Lower leg skin (tissue), 4 donors: ENCODE results near the gene ITPA. TPM values are rescaled to one million over a fixed set of nuclear protein-coding genes. Genes with fewer than 3 reads are reported as not detected.

Experiments
- DNase-seq, 2 donors: peaks; one replicate each; pipeline ENCODE4 v3.0.0-alpha.2; 2019; ENCODE audit warnings: low spot score in 2 of 2
- H3K4me3 ChIP-seq: fragments of 200-600 bp; sonication (generic); 2 replicates; pipeline ENCODE4 v1.5.1; 2017; ENCODE audit warnings: mild to moderate bottlenecking, low read depth; ENCODE audit not compliant: poor library complexity, severe bottlenecking
- POLR2A ChIP-seq, 2 donors: fragments of 450-650 bp; IDR thresholded peaks; one replicate each; pipeline ENCODE4 v1.6.1; 2016 to 2017; ENCODE audit warnings: antibody characterized with exemption in 2 of 2, mild to moderate bottlenecking in 1 of 2, moderate library complexity in 1 of 2
- WGBS, 2 donors: methylation state at CpG; one replicate each; pipeline ENCODE4 v1.1.5; 2018; 5-methylcytosine and 5-hydroxymethylcytosine counted together
- intact Hi-C: fragments of 100-400 bp; cut with DNase I; formaldehyde crosslinking; loops from one replicate; pipeline ENCODE4 v1.15.0; 2023; ENCODE audit warnings: low total_unique reads
- total RNA-seq, 4 donors: library from RNA; depleted of rRNA; stranded (reverse); fragments of >200 nt; gene quantifications; one replicate each; pipeline ENCODE4 v1.1.0, GENCODE V29; 2016
- TF ChIP-seq, protein P1 (sequence below), 3 donors: fragments of 450-650 bp; IDR thresholded peaks; one replicate each; pipeline ENCODE4 v1.5.1; 2016; ENCODE audit warnings: antibody characterized with exemption in 3 of 3, mild to moderate bottlenecking in 3 of 3, moderate library complexity in 2 of 3

ITPA gene
- total RNA-seq, 4 donors from 2014 or later: 39.3 to 55.8 (median 46.8) TPM

DNA sequence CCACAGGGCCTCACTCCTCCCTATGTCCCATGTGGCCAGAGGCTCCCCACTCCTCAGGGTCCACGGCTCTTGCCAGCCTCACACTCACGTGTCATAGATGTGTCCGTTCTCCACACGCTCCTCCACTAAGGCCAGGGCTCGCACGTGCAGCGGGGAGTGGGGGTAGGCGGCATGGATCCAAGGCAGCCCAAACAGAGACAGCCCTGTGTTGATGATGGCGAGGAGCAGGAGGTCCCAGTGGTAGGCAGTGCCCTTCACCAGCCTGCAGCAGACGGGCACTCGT, 19.4 kb downstream of the ITPA start:
- TF ChIP-seq, protein P1, sequence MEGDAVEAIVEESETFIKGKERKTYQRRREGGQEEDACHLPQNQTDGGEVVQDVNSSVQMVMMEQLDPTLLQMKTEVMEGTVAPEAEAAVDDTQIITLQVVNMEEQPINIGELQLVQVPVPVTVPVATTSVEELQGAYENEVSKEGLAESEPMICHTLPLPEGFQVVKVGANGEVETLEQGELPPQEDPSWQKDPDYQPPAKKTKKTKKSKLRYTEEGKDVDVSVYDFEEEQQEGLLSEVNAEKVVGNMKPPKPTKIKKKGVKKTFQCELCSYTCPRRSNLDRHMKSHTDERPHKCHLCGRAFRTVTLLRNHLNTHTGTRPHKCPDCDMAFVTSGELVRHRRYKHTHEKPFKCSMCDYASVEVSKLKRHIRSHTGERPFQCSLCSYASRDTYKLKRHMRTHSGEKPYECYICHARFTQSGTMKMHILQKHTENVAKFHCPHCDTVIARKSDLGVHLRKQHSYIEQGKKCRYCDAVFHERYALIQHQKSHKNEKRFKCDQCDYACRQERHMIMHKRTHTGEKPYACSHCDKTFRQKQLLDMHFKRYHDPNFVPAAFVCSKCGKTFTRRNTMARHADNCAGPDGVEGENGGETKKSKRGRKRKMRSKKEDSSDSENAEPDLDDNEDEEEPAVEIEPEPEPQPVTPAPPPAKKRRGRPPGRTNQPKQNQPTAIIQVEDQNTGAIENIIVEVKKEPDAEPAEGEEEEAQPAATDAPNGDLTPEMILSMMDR (IDR thresholded peaks at IDR 0.05): no peak
- no peak for TF ChIP-seq POLR2A (IDR thresholded peaks at IDR 0.05)
- 90 to 91% methylated on average over 10 to 11 of the region's 11 CpGs for WGBS, 2 donors
- intact Hi-C loops: loop anchor here (10.0 kb wide), 1 partner anchor 86 kb away; no protein-coding TSS in a partner anchor
- no peak overlapping the region for H3K4me3 ChIP-seq
- DNase-seq: no peak

DNA sequence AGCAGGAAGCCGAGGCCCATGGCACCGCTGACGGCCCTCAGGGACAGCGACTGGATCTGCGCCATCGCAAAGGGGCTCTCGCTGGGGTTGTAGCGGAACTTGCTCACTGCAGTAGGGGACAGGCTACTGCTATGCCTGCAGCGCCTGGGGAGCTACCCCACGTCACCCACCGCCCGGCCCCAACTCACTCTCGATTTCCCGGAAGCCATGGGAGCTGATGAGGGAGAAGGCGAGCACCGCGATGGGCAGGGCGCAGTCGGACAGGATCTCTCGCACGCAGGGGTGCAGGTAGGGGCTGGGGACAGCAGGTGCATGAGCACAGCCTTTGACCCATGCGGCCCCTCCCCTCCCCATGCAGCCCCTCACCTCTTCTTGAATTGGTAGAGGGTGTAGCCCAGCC, 19.9 kb downstream of the ITPA start:
- 95% methylated on average over 19 to 21 of the region's 22 CpGs for WGBS, 2 donors
- intact Hi-C loops: loop anchor here (10.0 kb wide), 1 partner anchor 86 kb away; no protein-coding TSS in a partner anchor
- TF ChIP-seq, protein P1 (IDR thresholded peaks at IDR 0.05): no peak
- TF ChIP-seq POLR2A (IDR thresholded peaks at IDR 0.05): no peak
- H3K4me3 ChIP-seq: no peak overlapping the region
- peak in 1 of 2 donors; percentile 84 for DNase-seq

DNA sequence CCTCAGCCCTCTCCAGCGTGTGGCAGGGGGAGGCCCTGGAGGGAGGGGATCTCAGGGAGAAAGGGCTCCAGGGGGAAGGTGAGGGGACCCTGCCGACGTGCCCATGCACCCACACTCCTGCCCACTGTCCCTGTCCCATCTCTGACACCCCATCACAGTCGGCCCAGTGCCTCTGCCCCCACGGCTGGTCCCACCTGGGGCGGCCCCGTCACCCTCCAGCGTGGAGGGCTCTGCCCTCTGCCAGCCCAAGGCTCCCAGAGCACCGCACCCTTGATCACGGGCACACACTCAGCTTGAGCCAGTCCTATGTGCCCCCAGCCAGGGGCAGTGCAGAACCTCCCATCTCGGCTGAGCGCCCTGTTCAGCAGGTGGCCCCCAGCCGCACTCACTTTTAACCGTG, 20.5 kb downstream of the ITPA start:
- no peak for TF ChIP-seq POLR2A (IDR thresholded peaks at IDR 0.05)
- DNase-seq: no peak
- intact Hi-C loops: loop anchor here (10.0 kb wide), 1 partner anchor 85 kb away; no protein-coding TSS in a partner anchor
- no peak overlapping the region for H3K4me3 ChIP-seq
- 90 to 93% methylated on average over 11 to 14 of the region's 14 CpGs for WGBS, 2 donors

DNA sequence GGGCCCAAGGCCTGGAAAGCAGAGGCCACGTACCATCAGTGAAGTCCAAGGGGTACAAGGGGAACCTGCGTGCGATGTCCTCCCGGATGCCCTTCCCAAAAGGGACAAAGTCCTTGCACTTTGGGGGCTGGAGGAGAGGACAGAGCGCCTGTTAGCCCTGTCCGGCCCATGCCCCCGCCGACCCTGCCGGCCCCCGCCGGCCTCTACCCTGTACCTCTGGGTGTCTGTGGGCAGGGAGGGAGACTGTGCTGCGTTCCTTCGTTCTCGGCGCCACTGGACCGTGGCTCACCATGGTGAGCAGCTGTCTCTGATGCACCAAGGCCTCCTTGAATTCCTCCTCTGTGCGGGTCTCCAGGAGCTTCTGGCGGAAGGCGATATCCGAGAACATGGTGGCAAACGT, 21.8 kb downstream of the ITPA start:
- H3K4me3 ChIP-seq: no peak overlapping the region
- intact Hi-C loops: no loop called here
- WGBS, 2 donors: 94 to 97% methylated on average over 21 of the region's 21 CpGs
- no peak for DNase-seq
- TF ChIP-seq, protein P1 (IDR thresholded peaks at IDR 0.05): no peak
- TF ChIP-seq POLR2A (IDR thresholded peaks at IDR 0.05): no peak

DNA sequence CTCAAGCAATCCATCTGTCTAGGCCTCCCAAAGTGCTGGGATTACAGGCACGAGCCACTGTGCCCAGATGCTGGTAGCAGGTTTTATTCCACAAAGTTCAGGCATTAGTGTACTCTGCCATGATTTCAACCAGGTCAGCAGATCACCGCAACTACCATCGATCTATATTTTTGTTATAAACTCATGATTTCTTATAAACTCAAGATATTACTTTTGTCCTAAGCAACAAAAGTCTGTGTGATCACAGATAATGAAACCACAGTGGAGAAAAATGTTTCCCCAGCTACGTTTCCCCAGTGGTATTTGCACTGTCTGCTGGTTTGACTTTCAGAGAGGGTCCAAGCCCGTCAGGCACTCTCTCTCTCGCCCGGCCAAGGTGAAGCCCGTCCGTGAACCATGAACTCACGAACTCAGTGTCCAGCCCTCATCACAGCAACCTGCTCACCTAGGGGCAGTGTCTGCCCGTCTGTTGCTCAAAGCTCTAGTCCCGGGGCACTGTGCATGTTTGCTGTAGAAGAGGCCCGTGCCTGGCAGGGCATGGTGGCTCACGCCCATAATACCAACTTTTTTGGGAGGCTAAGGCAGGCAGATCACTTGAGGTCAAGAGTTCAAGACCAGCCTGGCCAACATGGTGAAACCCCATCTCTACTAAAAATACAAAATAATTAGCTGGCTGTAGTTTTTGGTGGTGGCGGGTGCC, 22.7 kb downstream of the ITPA start:
- 95% methylated on average over 14 to 15 of the region's 15 CpGs for WGBS, 2 donors
- no peak for DNase-seq
- intact Hi-C loops: no loop called here
- TF ChIP-seq, protein P1 (IDR thresholded peaks at IDR 0.05): peak in 1 of 3 donors; percentile 74
- TF ChIP-seq POLR2A (IDR thresholded peaks at IDR 0.05): no peak
- H3K4me3 ChIP-seq: no peak overlapping the region

DNA sequence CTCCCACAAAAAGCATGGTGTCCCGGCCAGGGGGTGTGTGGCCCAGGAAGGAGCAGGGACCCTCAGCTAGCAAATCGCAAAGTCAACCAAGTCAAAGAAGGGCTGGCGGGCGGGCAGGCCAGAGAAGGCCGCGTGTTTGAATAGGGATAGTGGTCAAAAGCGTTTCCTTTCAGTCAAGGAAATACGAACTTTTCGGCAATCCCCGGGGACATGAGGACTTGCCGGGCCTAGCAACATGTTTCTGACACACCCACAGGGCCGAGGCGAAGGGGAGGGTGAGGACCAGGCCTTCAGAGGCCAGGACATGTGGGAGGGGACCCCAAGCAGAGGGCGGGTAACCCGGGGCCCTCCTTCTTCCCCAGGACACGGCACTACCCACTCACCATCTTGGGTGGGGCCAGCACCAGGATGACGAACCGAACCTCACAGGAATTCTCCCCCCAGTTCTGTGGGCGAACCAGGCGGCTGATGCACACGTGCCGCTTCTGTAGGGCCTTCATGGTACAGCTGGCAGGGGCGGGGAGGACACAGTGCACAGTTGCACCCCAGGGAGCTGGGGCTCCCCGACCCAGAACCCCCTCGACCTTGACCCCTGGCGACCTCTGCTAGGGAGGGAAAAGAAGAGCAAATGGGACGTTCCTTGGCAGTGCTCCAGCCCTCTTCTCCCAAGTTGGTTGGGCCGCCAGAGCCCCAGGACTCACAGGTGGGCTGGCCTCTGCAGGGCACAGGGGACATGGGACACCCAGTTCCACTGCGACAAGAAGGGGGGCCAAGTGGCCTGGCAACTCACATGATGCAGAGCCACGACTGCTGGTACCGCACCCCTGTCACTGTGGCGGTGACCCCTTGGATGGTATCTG, 24.1 kb downstream of the ITPA start:
- intact Hi-C loops: no loop called here
- H3K4me3 ChIP-seq: no peak overlapping the region
- TF ChIP-seq, protein P1 (IDR thresholded peaks at IDR 0.05): no peak
- no peak for TF ChIP-seq POLR2A (IDR thresholded peaks at IDR 0.05)
- WGBS, 2 donors: 84 to 86% methylated on average over 21 to 32 of the region's 32 CpGs
- no peak for DNase-seq
